Lower lobe of right lung (tissue), 2 donors: ENCODE results near the gene UGGT2. TPM values are rescaled to one million over a fixed set of nuclear protein-coding genes. Genes with fewer than 3 reads are reported as not detected.
"Not testable (repeated sequence)": the region's sequence is repeated elsewhere in the genome, so short reads cannot be mapped to it uniquely, and the experiment has no call there.

Experiments used
- ATAC-seq, 2 donors: fragments of 200-7000 bp; cut with Tn5 transposase; one replicate each; pipeline ENCODE4 v1.9.1; 2020 to 2022; ENCODE audit warnings: mild to moderate bottlenecking in 2 of 2, moderate library complexity in 2 of 2
- DNase-seq: peaks from one replicate; pipeline ENCODE4 v3.0.0-alpha.2; 2020
- H3K27ac ChIP-seq: fragments of 200-600 bp; one replicate; pipeline ENCODE4 v1.8.0; 2022
- H3K27me3 ChIP-seq: fragments of 200-600 bp; one replicate; pipeline ENCODE4 v1.8.0; 2022; ENCODE audit warnings: low read depth
- H3K36me3 ChIP-seq: fragments of 200-600 bp; one replicate; pipeline ENCODE4 v1.8.0; 2022; ENCODE audit warnings: mild to moderate bottlenecking
- H3K4me1 ChIP-seq: fragments of 200-600 bp; one replicate; pipeline ENCODE4 v1.8.0; 2022
- H3K4me3 ChIP-seq: fragments of 200-600 bp; one replicate; pipeline ENCODE4 v1.8.0; 2022; ENCODE audit warnings: mild to moderate bottlenecking
- H3K9me3 ChIP-seq: fragments of 200-600 bp; one replicate; pipeline ENCODE4 v1.8.0; 2022
- CTCF ChIP-seq: fragments of 200-600 bp; IDR thresholded peaks from one replicate; pipeline ENCODE4 v1.8.0; 2022; ENCODE audit warnings: antibody characterized with exemption, mild to moderate bottlenecking
- intact Hi-C: fragments of 100-400 bp; cut with DNase I; formaldehyde crosslinking; loops from one replicate; pipeline ENCODE4 v1.11.0; 2022
- total RNA-seq: library from RNA; stranded (reverse); fragmentation: NEBNext Ultra II Directional; extraction: Animal tissue kit (Norgen Biotek cat#: 25700); gene quantifications from one replicate; pipeline ENCODE4 v1.2.1, GENCODE V29; 2021
- donor health status: DM: no; HTN: yes; CAD: no; lungs with severe emphysema.

UGGT2 gene
- total RNA-seq, 1 donor from 2014 or later, result 18.0 TPM

GRCh38 chr13:95763601-95764000 lies 289.6 kb downstream of the UGGT2 start:
- ATAC-seq (no peak), DNase-seq (no peak)
- H3K36me3 ChIP-seq, result peaks cover 58% of the 10 kb centered on the region
- H3K27me3 ChIP-seq, result no peaks in the 10 kb centered on the region
- H3K27ac ChIP-seq, result no peak overlapping the region
- H3K4me3 ChIP-seq, result no peak overlapping the region
- H3K4me1 ChIP-seq, result no peaks in the 10 kb centered on the region
- intact Hi-C loops, result no loop called here
- TF ChIP-seq CTCF, result no peak
- H3K9me3 ChIP-seq, result no peaks in the 10 kb centered on the region

- H3K9me3 ChIP-seq, ATAC-seq: not testable (repeated sequence)
Measured at GRCh38 chr13:95762626-95763025, 290.6 kb downstream of the UGGT2 start.

DNA sequence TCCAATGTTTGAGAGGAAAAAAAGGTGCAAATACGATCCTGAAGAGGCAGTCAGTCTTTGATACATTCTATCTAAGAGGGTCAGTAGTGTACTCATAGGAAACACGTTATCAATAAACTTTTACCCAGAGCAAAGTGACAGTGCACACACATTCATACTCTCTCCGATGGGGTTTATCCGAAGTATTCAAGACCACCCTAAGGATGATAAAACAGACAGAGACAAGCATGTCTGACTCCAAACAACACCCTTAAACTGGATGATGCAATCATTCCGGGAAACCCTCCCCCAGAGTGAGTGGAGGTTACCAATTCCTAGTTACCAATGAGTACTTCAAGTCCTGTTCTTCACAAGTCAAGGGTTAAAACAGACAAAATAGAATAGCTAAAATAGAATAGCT lies 297.1 kb downstream of the UGGT2 start:
- no peaks in the 10 kb centered on the region for H3K27me3 ChIP-seq
- no peaks in the 10 kb centered on the region for H3K9me3 ChIP-seq
- no peaks in the 10 kb centered on the region for H3K4me1 ChIP-seq
- no peak for DNase-seq
- intact Hi-C loops, result no loop called here
- no peak for TF ChIP-seq CTCF
- ATAC-seq, result no peak
- H3K4me3 ChIP-seq, result no peak overlapping the region
- peaks cover 15% of the 10 kb centered on the region for H3K36me3 ChIP-seq
- H3K27ac ChIP-seq, result no peak overlapping the region

More at GRCh38 chr13:95762626-95763025, 290.6 kb downstream of the UGGT2 start:
- DNase-seq, intact Hi-C loops, H3K27ac ChIP-seq, H3K4me1 ChIP-seq, H3K27me3 ChIP-seq, H3K4me3 ChIP-seq: not testable (repeated sequence)
- H3K36me3 ChIP-seq, result peaks cover 54% of the 10 kb centered on the region

- Histone ChIP-seq H3K27ac (no peak overlapping the region), H3K36me3 (no peaks in the 10 kb centered on the region), H3K4me3 (no peak overlapping the region), H3K4me1 (no peaks in the 10 kb centered on the region), H3K27me3 (no peaks in the 10 kb centered on the region), H3K9me3 (no peaks in the 10 kb centered on the region)
- DNase-seq (no peak), ATAC-seq (no peak)
- intact Hi-C loops, result no loop called here
- no peak for TF ChIP-seq CTCF
Measured at GRCh38 chr13:95754069-95754468, 299.1 kb downstream of the UGGT2 start.

- DNase-seq (no peak), ATAC-seq (no peak)
- Histone ChIP-seq H3K27me3 (no peaks in the 10 kb centered on the region), H3K36me3 (no peaks in the 10 kb centered on the region), H3K27ac (no peak overlapping the region), H3K4me3 (no peak overlapping the region), H3K4me1 (no peaks in the 10 kb centered on the region), H3K9me3 (no peaks in the 10 kb centered on the region)
- intact Hi-C loops, result no loop called here
- no peak for TF ChIP-seq CTCF
Measured at GRCh38 chr13:95752677-95753076, 300.5 kb downstream of the UGGT2 start.

Other genes with a start within 250 kb of the UGGT2 start
- 0.06 TPM for gene HS6ST3, start 36.7 kb upstream of the UGGT2 start, total RNA-seq